ENCODE data around the gene HDAC4.

Gene HDAC4

GRCh38 chr2:239012936-239013677 lies 387.7 kb downstream of the HDAC4 start:
- no peak for DNase-seq (ENCODE audit: low read depth in 2 of 2)

GRCh38 chr2:239012228-239012627 lies 388.6 kb downstream of the HDAC4 start:
- DNase-seq (ENCODE audit: low read depth in 2 of 2): no peak

- no peak for DNase-seq (ENCODE audit: low read depth in 2 of 2)
Observed at GRCh38 chr2:239009589-239009961, 391.2 kb downstream of the HDAC4 start.

GRCh38 chr2:239008677-239009588 lies 391.9 kb downstream of the HDAC4 start:
- no peak for DNase-seq (ENCODE audit: low read depth in 2 of 2)

- no peak for DNase-seq (ENCODE audit: low read depth in 2 of 2)
Observed at GRCh38 chr2:239008004-239008403, 392.8 kb downstream of the HDAC4 start.

- no peak for DNase-seq (ENCODE audit: low read depth in 2 of 2)
Observed at GRCh38 chr2:239006622-239007285, 394.1 kb downstream of the HDAC4 start.

- DNase-seq (ENCODE audit: low read depth in 2 of 2): no peak
Observed at GRCh38 chr2:239005586-239005985, 395.2 kb downstream of the HDAC4 start.

- DNase-seq (ENCODE audit: low read depth in 2 of 2): no peak
Observed at GRCh38 chr2:239004274-239005015, 396.4 kb downstream of the HDAC4 start.

- no peak for DNase-seq (ENCODE audit: low read depth in 2 of 2)
Observed at GRCh38 chr2:239003624-239004273, 397.1 kb downstream of the HDAC4 start.

GRCh38 chr2:239002954-239003623 lies 397.7 kb downstream of the HDAC4 start:
- DNase-seq (ENCODE audit: low read depth in 2 of 2): no peak

- DNase-seq (ENCODE audit: low read depth in 2 of 2): no peak
Observed at GRCh38 chr2:239002591-239002953, 398.2 kb downstream of the HDAC4 start.

GRCh38 chr2:239001794-239002193 lies 399.0 kb downstream of the HDAC4 start:
- no peak for DNase-seq (ENCODE audit: low read depth in 2 of 2)

- DNase-seq (ENCODE audit: low read depth in 2 of 2): no peak
Observed at GRCh38 chr2:239000500-239001073, 400.2 kb downstream of the HDAC4 start.

- DNase-seq (ENCODE audit: low read depth in 2 of 2): no peak
Observed at GRCh38 chr2:239000089-239000488, 400.7 kb downstream of the HDAC4 start.

GRCh38 chr2:238999291-238999741 lies 401.5 kb downstream of the HDAC4 start:
- no peak for DNase-seq (ENCODE audit: low read depth in 2 of 2)

GRCh38 chr2:238998801-238999200 lies 402.0 kb downstream of the HDAC4 start:
- DNase-seq (ENCODE audit: low read depth in 2 of 2): no peak
